ENCODE measurements around the gene TLE4.

The TLE4 gene

GRCh38 chr9:79694676-79695400 lies 123.1 kb downstream of the TLE4 start:
- no peak overlapping the region for H3K4me3 ChIP-seq (ENCODE audit: low read length)
- TF ChIP-seq CTCF (conservative IDR thresholded peaks at IDR 0.05; ENCODE audit: low read depth, low read length), result no peak
- DNase-seq (ENCODE audit: low read depth), result peak; percentile 26

GRCh38 chr9:79695531-79696175 lies 123.9 kb downstream of the TLE4 start:
- TF ChIP-seq CTCF (conservative IDR thresholded peaks at IDR 0.05; ENCODE audit: low read depth, low read length), result no peak
- no peak for DNase-seq (ENCODE audit: low read depth)
- H3K4me3 ChIP-seq (ENCODE audit: low read length), result no peak overlapping the region

- TF ChIP-seq CTCF (conservative IDR thresholded peaks at IDR 0.05; ENCODE audit: low read depth, low read length), result no peak
- no peak overlapping the region for H3K4me3 ChIP-seq (ENCODE audit: low read length)
- no peak for DNase-seq (ENCODE audit: low read depth)
Observed at GRCh38 chr9:79698967-79699366, 127.2 kb downstream of the TLE4 start.

- H3K4me3 ChIP-seq (ENCODE audit: low read length), result no peak overlapping the region
- no peak for TF ChIP-seq CTCF (conservative IDR thresholded peaks at IDR 0.05; ENCODE audit: low read depth, low read length)
- no peak for DNase-seq (ENCODE audit: low read depth)
Observed at GRCh38 chr9:79699479-79699878, 127.7 kb downstream of the TLE4 start.

- DNase-seq (ENCODE audit: low read depth), result peak; percentile 90
- no peak overlapping the region for H3K4me3 ChIP-seq (ENCODE audit: low read length)
- no peak for TF ChIP-seq CTCF (conservative IDR thresholded peaks at IDR 0.05; ENCODE audit: low read depth, low read length)
Observed at GRCh38 chr9:79700607-79701360, 129.0 kb downstream of the TLE4 start.

- DNase-seq (ENCODE audit: low read depth), result no peak
- TF ChIP-seq CTCF (conservative IDR thresholded peaks at IDR 0.05; ENCODE audit: low read depth, low read length), result no peak
- H3K4me3 ChIP-seq (ENCODE audit: low read length), result no peak overlapping the region
Observed at GRCh38 chr9:79701651-79702050, 129.9 kb downstream of the TLE4 start.

Measured in retinal pigment epithelial cell (primary cell).